Endothelial cell of umbilical vein (primary cell): ENCODE measurements around the gene PACS1.

Source experiments
- CTCF ChIP-seq, 2 donors: IDR thresholded peaks; 1 replicate in 1 of 2; 2 replicates in 1 of 2; pipeline ENCODE4 v1.5.1; 2011; ENCODE audit warnings: low read length in 2 of 2, mild to moderate bottlenecking in 2 of 2, moderate library complexity in 2 of 2, control low read depth in 1 of 2, inconsistent platforms in 1 of 2, low read depth in 1 of 2; ENCODE audit not compliant: insufficient read depth in 1 of 2; ENCODE audit errors: extremely low read depth in 1 of 2
- EZH2 ChIP-seq: IDR thresholded peaks from 2 replicates; pipeline ENCODE4 v1.6.1; 2012; ENCODE audit warnings: borderline replicate concordance, low read depth, mild to moderate bottlenecking, moderate library complexity, low read length, inconsistent platforms; ENCODE audit not compliant: severe bottlenecking
- FOS ChIP-seq: IDR thresholded peaks from 2 replicates; pipeline ENCODE4 v1.6.1; 2011; ENCODE audit warnings: mild to moderate bottlenecking, low read length, moderate library complexity, borderline replicate concordance; ENCODE audit not compliant: insufficient read depth
- GATA2 ChIP-seq: IDR thresholded peaks from 2 replicates; pipeline ENCODE4 v1.7.0; 2011; ENCODE audit warnings: low read depth, mild to moderate bottlenecking, moderate library complexity, mixed read lengths, low read length; ENCODE audit not compliant: insufficient read length, insufficient read depth
- MAX ChIP-seq: IDR thresholded peaks from 2 replicates; pipeline ENCODE4 v1.6.1; 2011; ENCODE audit not compliant: insufficient read depth, insufficient read length
- MYC ChIP-seq: IDR thresholded peaks from one replicate; pipeline ENCODE4 v1.6.1; 2011; ENCODE audit warnings: mild to moderate bottlenecking, low read depth, low read length
- POLR2A ChIP-seq: IDR thresholded peaks from 2 replicates; pipeline ENCODE4 v1.6.1; 2012; ENCODE audit warnings: low read depth, mild to moderate bottlenecking, control low read depth, low read length
- POLR2AphosphoS5 ChIP-seq: IDR thresholded peaks from 2 replicates; pipeline ENCODE4 v1.6.1; 2012; ENCODE audit warnings: low read depth, mild to moderate bottlenecking, control low read depth, low read length, moderate library complexity; ENCODE audit not compliant: insufficient read depth

GRCh38 chr11:66106786-66107599, 36.9 kb downstream of the PACS1 start:
- TF ChIP-seq CTCF (IDR thresholded peaks at IDR 0.05; ENCODE audit: extremely low read depth in 1 of 2, insufficient read depth in 1 of 2, low read depth in 1 of 2, low read length in 2 of 2) (no peak), EZH2 (no peak), FOS (no peak), POLR2A (no peak), POLR2AphosphoS5 (no peak), MAX (no peak), GATA2 (no peak), MYC (no peak)
